RPMI8226 (cell line): ENCODE results near the gene FADS6.
"Not testable (repeated sequence)": the region's sequence is repeated elsewhere in the genome, so short reads cannot be mapped to it uniquely, and the experiment has no call there.

Experiments used
- DNase-seq: peaks from one replicate; pipeline ENCODE4 v3.0.0-alpha.2; 2015

The FADS6 gene

GRCh38 chr17:74920642-74921025 is 27.2 kb upstream of the FADS6 start:
- no peak for DNase-seq

GRCh38 chr17:74920306-74920620 is 26.8 kb upstream of the FADS6 start:
- no peak for DNase-seq

- DNase-seq: peak; percentile 73
Measured at GRCh38 chr17:74919440-74920305, 26.2 kb upstream of the FADS6 start.

- DNase-seq: no peak
Measured at GRCh38 chr17:74918906-74919305, 25.5 kb upstream of the FADS6 start.

GRCh38 chr17:74917430-74917829 is 24.0 kb upstream of the FADS6 start:
- DNase-seq: no peak

GRCh38 chr17:74916851-74917199 is 23.4 kb upstream of the FADS6 start:
- no peak for DNase-seq

GRCh38 chr17:74916136-74916850 is 22.9 kb upstream of the FADS6 start:
- no peak for DNase-seq

- not testable (repeated sequence) for DNase-seq
Measured at GRCh38 chr17:74911423-74911822, 18.0 kb upstream of the FADS6 start.

- not testable (repeated sequence) for DNase-seq
Measured at GRCh38 chr17:74909097-74909496, 15.7 kb upstream of the FADS6 start.

GRCh38 chr17:74907012-74907411 is 13.6 kb upstream of the FADS6 start:
- no peak for DNase-seq

- DNase-seq: not testable (repeated sequence)
Measured at GRCh38 chr17:74906214-74906793, 12.9 kb upstream of the FADS6 start.

GRCh38 chr17:74904687-74905409 is 11.4 kb upstream of the FADS6 start:
- no peak for DNase-seq

GRCh38 chr17:74903671-74904070 is 10.2 kb upstream of the FADS6 start:
- no peak for DNase-seq

GRCh38 chr17:74903034-74903433 is 9.6 kb upstream of the FADS6 start:
- no peak for DNase-seq

GRCh38 chr17:74901353-74902135 is 8.1 kb upstream of the FADS6 start:
- no peak for DNase-seq

- DNase-seq: no peak
Measured at GRCh38 chr17:74900208-74900607, 6.8 kb upstream of the FADS6 start.

GRCh38 chr17:74898376-74898946 is 5.0 kb upstream of the FADS6 start:
- no peak for DNase-seq

GRCh38 chr17:74893936-74894671 is 671 bp upstream of the FADS6 start:
- no peak for DNase-seq

- no peak for DNase-seq
Measured at GRCh38 chr17:74892013-74892841, 1.2 kb downstream of the FADS6 start.

- no peak for DNase-seq
Measured at GRCh38 chr17:74890554-74890953, 2.9 kb downstream of the FADS6 start.

GRCh38 chr17:74888469-74888868 is 5.0 kb downstream of the FADS6 start:
- no peak for DNase-seq
